Right atrium auricular region (tissue), 2 donors: Measurements from ENCODE around the gene CACNA1H. TPM values are rescaled to one million over a fixed set of nuclear protein-coding genes. Genes with fewer than 3 reads are reported as not detected.

Experiments used
- DNase-seq: peaks from one replicate; pipeline ENCODE4 v3.0.0-alpha.2; 2019; ENCODE audit warnings: low spot score
- H3K27ac ChIP-seq, 2 donors: fragments of 200-600 bp; sonication (generic); 1 replicate in 1 of 2; 2 replicates in 1 of 2; pipeline ENCODE4 v1.5.1; 2016 to 2019
- H3K27me3 ChIP-seq, 2 donors: fragments of 200-600 bp; sonication (generic); one replicate each; pipeline versions ENCODE4 v1.5.1 to v1.6.0; 2017 to 2019
- H3K36me3 ChIP-seq: fragments of 200-600 bp; sonication (generic); one replicate; pipeline ENCODE4 v1.5.1; 2016
- H3K4me1 ChIP-seq, 2 donors: fragments of 200-600 bp; sonication (generic); one replicate each; pipeline versions ENCODE4 v1.5.1 to v1.6.0; 2017 to 2019
- H3K4me3 ChIP-seq, 2 donors: fragments of 200-600 bp; sonication (generic); 1 replicate in 1 of 2; 2 replicates in 1 of 2; pipeline ENCODE4 v1.5.1; 2017 to 2019; ENCODE audit warnings: mild to moderate bottlenecking in 1 of 2, moderate library complexity in 1 of 2
- H3K9me3 ChIP-seq, 2 donors: fragments of 200-600 bp; sonication (generic); one replicate each; pipeline ENCODE4 v1.5.1; 2019
- total RNA-seq, 2 donors: library from RNA; depleted of rRNA; stranded (reverse); fragments of >200 nt; gene quantifications; one replicate each; pipeline ENCODE4 v1.1.0, GENCODE V29; 2016
- TF ChIP-seq, protein P1 (sequence below), 2 donors: fragments of 200-600 bp; sonication (generic); IDR thresholded peaks; one replicate each; pipeline ENCODE4 v1.5.1; 2019; ENCODE audit warnings: antibody characterized with exemption in 2 of 2

CACNA1H gene
- total RNA-seq, 2 donors from 2014 or later = 7.0 to 9.4 TPM

DNA sequence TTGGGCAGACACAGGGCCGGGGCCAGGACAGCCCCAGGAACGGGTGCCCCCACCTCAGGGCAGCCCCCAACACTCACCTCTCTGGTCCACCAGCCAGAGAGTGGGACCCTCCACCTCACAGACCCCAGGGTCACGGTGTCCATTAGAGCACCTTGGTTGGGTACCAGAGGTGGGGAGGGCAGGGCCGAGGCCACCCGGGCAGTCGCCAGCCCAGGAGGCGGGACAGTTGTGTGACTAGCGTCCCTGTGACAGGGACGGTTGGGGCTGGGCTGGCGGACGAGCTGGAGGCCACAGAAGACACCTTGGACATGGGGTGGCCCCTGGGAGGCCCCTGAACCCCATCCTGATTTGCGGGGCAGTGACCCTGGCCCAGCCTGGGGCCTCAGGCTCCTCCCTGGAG is 45.2 kb upstream of the CACNA1H start:
- Histone ChIP-seq H3K36me3 (no peaks in the 10 kb centered on the region), H3K9me3 (no peaks in the 10 kb centered on the region), H3K27me3 (peaks cover 3 to 7% of the 10 kb centered on the region in 2 donors), H3K4me3 (no peak overlapping the region), H3K27ac (no peak overlapping the region), H3K4me1 (peaks cover 0 to 8% of the 10 kb centered on the region in 2 donors)
- TF ChIP-seq, protein P1, sequence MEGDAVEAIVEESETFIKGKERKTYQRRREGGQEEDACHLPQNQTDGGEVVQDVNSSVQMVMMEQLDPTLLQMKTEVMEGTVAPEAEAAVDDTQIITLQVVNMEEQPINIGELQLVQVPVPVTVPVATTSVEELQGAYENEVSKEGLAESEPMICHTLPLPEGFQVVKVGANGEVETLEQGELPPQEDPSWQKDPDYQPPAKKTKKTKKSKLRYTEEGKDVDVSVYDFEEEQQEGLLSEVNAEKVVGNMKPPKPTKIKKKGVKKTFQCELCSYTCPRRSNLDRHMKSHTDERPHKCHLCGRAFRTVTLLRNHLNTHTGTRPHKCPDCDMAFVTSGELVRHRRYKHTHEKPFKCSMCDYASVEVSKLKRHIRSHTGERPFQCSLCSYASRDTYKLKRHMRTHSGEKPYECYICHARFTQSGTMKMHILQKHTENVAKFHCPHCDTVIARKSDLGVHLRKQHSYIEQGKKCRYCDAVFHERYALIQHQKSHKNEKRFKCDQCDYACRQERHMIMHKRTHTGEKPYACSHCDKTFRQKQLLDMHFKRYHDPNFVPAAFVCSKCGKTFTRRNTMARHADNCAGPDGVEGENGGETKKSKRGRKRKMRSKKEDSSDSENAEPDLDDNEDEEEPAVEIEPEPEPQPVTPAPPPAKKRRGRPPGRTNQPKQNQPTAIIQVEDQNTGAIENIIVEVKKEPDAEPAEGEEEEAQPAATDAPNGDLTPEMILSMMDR (IDR thresholded peaks at IDR 0.05) = no peak
- no peak for DNase-seq

DNA sequence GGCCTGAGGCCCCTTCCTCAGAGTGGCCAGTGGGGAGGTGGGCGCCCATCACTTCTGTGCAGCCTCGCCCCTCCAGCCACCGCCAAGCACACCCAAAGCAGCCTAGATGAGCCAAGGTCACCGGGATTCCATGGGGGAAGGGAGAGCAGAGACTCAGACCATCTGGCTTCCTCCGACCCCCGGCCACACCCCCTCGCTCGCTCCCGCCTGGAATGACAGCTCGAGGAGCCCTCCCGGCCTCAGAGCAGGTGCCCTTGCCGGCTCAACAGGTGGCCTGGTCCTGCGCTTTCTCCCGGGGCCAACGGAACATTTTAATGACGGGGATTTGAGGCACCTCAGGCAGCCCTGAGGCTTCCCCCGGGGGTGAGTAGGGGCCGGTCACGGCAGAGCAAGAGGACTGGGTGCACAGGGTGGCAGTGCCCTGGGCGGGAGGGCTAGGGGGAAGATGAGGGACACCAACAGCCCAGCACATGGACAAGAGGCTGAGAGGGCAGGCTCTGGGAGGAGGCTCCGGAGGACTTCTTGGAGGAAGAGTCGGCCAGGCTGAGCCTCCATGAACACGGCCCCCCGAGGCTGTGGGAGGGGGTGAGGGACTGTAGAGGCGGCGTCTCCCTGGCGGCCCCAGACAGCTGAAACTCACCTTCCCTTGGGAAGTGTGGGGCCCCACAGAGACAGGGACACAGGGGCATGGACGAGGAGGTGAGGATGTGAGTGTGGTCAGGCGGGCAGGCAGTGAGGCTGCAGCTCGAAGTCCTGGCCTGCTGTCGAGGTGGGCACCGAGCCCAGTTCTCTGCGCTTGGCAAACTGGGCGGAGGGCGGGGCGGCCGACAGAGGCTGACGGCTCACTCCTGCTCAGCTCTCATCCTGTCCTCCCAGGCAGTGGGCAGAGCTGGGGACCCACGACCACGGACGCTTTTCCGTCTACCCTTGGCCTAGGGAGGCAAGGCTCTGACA is 44.3 kb upstream of the CACNA1H start:
- Histone ChIP-seq H3K36me3 (no peaks in the 10 kb centered on the region), H3K4me3 (no peak overlapping the region), H3K9me3 (no peaks in the 10 kb centered on the region), H3K4me1 (no peaks in the 10 kb centered on the region), H3K27me3 (peaks cover 3 to 7% of the 10 kb centered on the region in 2 donors), H3K27ac (no peak overlapping the region)
- TF ChIP-seq, protein P1 (IDR thresholded peaks at IDR 0.05) = no peak
- DNase-seq = no peak

DNA sequence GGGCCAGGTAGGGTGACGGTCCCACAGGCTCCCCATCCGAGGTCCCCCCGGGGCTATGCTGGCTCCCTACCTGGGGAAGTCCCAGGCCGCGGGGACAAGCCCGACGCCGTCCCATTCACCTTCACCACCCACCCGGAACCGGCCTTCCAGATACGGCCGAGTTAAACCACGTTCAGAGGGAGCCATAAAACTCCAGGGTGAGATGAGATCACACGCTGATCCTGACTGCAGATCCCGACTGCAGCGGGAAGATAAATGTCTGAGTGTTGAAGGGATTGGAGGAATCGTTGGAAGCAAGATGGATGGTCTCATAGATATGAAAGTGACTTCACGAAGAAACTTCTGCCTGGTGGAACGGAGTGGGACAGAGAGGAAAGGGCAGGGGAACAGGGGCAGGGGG is 43.3 kb upstream of the CACNA1H start:
- Histone ChIP-seq H3K27ac (no peak overlapping the region), H3K4me3 (no peak overlapping the region), H3K27me3 (peaks cover 3 to 7% of the 10 kb centered on the region in 2 donors), H3K4me1 (no peaks in the 10 kb centered on the region), H3K9me3 (no peaks in the 10 kb centered on the region), H3K36me3 (no peaks in the 10 kb centered on the region)
- no peak for DNase-seq
- TF ChIP-seq, protein P1 (IDR thresholded peaks at IDR 0.05) = no peak

DNA sequence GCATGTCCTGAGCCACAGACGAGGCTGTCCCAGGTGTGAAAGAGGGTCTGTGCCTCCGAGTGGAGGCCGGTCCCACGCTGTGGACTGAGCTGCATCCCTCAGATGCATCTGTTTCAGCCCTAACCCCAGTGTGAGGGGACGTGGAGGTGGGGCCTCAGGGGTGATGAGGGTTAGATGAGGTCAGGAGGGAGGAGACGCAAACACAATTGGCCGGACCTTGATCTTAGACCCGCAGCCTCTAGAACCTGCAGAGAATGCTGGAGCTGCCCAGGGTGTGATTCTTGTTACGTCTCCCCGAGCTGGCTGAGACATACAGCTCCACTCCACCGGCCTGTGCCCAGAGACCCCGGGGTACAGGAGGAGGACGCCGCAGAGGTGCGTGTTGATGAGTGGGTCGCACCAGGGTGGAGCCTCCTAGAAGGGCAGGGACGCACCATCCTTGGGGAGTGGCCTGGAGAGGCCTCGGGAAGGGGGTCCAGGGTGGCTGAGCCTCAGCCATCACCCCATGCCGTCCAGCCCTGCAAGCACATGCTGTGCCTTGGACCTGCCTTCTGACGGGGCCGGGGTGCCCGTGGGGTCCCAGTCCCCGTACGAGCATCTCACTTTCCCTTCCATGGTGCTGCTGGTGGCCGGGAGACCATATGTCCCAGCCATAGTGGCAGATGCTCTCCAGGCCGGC is 40.3 kb upstream of the CACNA1H start:
- Histone ChIP-seq H3K4me3 (no peak overlapping the region), H3K36me3 (no peaks in the 10 kb centered on the region), H3K27ac (no peak overlapping the region), H3K9me3 (no peaks in the 10 kb centered on the region), H3K27me3 (peaks cover under 1 to 3% of the 10 kb centered on the region in 2 donors), H3K4me1 (no peaks in the 10 kb centered on the region)
- no peak for DNase-seq
- TF ChIP-seq, protein P1 (IDR thresholded peaks at IDR 0.05) = no peak

DNA sequence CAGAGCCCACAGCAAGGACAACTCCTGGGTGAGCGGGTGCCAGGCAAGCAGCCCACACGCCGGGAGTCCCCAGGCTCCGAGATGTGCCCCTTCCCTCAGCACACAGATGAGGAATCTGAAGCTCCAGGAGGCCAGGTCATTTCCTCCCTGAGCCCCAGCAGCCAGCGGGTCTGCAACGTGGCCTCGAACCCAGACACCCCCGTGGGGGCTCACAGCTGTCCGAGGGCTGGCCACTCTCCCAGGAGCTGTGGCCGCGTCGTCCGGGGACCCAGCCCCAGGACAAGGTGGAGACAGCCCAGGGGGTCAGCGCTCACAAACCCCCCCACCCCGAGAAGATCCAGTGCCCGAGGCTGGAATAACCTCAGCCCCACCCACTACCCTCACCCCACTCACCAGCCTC is 39.4 kb upstream of the CACNA1H start:
- Histone ChIP-seq H3K27ac (no peak overlapping the region), H3K36me3 (no peaks in the 10 kb centered on the region), H3K27me3 (no peaks in the 10 kb centered on the region), H3K4me3 (no peak overlapping the region), H3K4me1 (no peaks in the 10 kb centered on the region), H3K9me3 (no peaks in the 10 kb centered on the region)
- DNase-seq = no peak
- TF ChIP-seq, protein P1 (IDR thresholded peaks at IDR 0.05) = no peak
